ENCODE data around the gene ATXN2. TPM values are rescaled to one million over a fixed set of nuclear protein-coding genes. Genes with fewer than 3 reads are reported as not detected.

ATXN2 gene
- total and polyA plus RNA-seq, 4 donors = 23.8 to 97.5 (median 49.4) TPM

GRCh38 chr12:111426344-111427185 lies 172.6 kb downstream of the ATXN2 start:
- DNase-seq (no peak), ATAC-seq (ENCODE audit: low FRiP score) (no peak)
- 86 to 87% methylated on average over 11 of the region's 11 CpGs for WGBS, 2 donors
- Histone ChIP-seq H3K4me1 (ENCODE audit: control insufficient read depth in 1 of 2, insufficient read depth in 2 of 2, low read length in 2 of 2) (no peaks in the 10 kb centered on the region), H3K4me3 (ENCODE audit: low read length in 2 of 2) (no peak overlapping the region), H3K27ac (ENCODE audit: low read depth in 1 of 2, low read length in 2 of 2) (no peak overlapping the region), H3K36me3 (ENCODE audit: control insufficient read depth in 1 of 2, insufficient read depth in 2 of 2, low read length in 1 of 2) (no peaks in the 10 kb centered on the region), H3K27me3 (ENCODE audit: control insufficient read depth in 1 of 2, insufficient read depth in 2 of 2, low read length in 1 of 2) (no peaks in the 10 kb centered on the region), H3K9me3 (ENCODE audit: control insufficient read depth, low read length) (no peaks in the 10 kb centered on the region)
- intact Hi-C loops (cut with DNase I) = no loop called here

- H3K36me3 ChIP-seq (ENCODE audit: control insufficient read depth in 1 of 2, insufficient read depth in 2 of 2, low read length in 1 of 2) = no peaks in the 10 kb centered on the region
- DNase-seq (no peak), ATAC-seq (ENCODE audit: low FRiP score) (no peak)
- H3K4me1 ChIP-seq (ENCODE audit: control insufficient read depth in 1 of 2, insufficient read depth in 2 of 2, low read length in 2 of 2) = no peaks in the 10 kb centered on the region
- no peaks in the 10 kb centered on the region for H3K9me3 ChIP-seq (ENCODE audit: control insufficient read depth, low read length)
- 88 to 91% methylated on average over 8 of the region's 8 CpGs for WGBS, 2 donors
- H3K4me3 ChIP-seq (ENCODE audit: low read length in 2 of 2) = no peak overlapping the region
- H3K27ac ChIP-seq (ENCODE audit: low read depth in 1 of 2, low read length in 2 of 2) = no peak overlapping the region
- H3K27me3 ChIP-seq (ENCODE audit: control insufficient read depth in 1 of 2, insufficient read depth in 2 of 2, low read length in 1 of 2) = no peaks in the 10 kb centered on the region
- intact Hi-C loops (cut with DNase I) = no loop called here
Observed at GRCh38 chr12:111425655-111426054, 173.5 kb downstream of the ATXN2 start.

GRCh38 chr12:111424793-111425251 lies 174.3 kb downstream of the ATXN2 start:
- DNase-seq (no peak), ATAC-seq (ENCODE audit: low FRiP score) (no peak)
- H3K27me3 ChIP-seq (ENCODE audit: control insufficient read depth in 1 of 2, insufficient read depth in 2 of 2, low read length in 1 of 2) = no peaks in the 10 kb centered on the region
- no peaks in the 10 kb centered on the region for H3K9me3 ChIP-seq (ENCODE audit: control insufficient read depth, low read length)
- no peak overlapping the region for H3K27ac ChIP-seq (ENCODE audit: low read depth in 1 of 2, low read length in 2 of 2)
- H3K4me1 ChIP-seq (ENCODE audit: control insufficient read depth in 1 of 2, insufficient read depth in 2 of 2, low read length in 2 of 2) = no peaks in the 10 kb centered on the region
- H3K36me3 ChIP-seq (ENCODE audit: control insufficient read depth in 1 of 2, insufficient read depth in 2 of 2, low read length in 1 of 2) = no peaks in the 10 kb centered on the region
- WGBS, 2 donors = 93 to 94% methylated on average over 6 of the region's 6 CpGs
- intact Hi-C loops (cut with DNase I) = no loop called here
- no peak overlapping the region for H3K4me3 ChIP-seq (ENCODE audit: low read length in 2 of 2)

- Histone ChIP-seq H3K9me3 (ENCODE audit: control insufficient read depth, low read length) (no peaks in the 10 kb centered on the region), H3K27me3 (ENCODE audit: control insufficient read depth in 1 of 2, insufficient read depth in 2 of 2, low read length in 1 of 2) (no peaks in the 10 kb centered on the region), H3K4me1 (ENCODE audit: control insufficient read depth in 1 of 2, insufficient read depth in 2 of 2, low read length in 2 of 2) (no peaks in the 10 kb centered on the region), H3K27ac (ENCODE audit: low read depth in 1 of 2, low read length in 2 of 2) (no peak overlapping the region), H3K4me3 (ENCODE audit: low read length in 2 of 2) (no peak overlapping the region), H3K36me3 (ENCODE audit: control insufficient read depth in 1 of 2, insufficient read depth in 2 of 2, low read length in 1 of 2) (peaks cover 0 to 2% of the 10 kb centered on the region in 2 donors)
- ATAC-seq (ENCODE audit: low FRiP score) = no peak
- WGBS, 2 donors = 82 to 83% methylated on average over 11 of the region's 11 CpGs
- intact Hi-C loops (cut with DNase I) = no loop called here
- no peak for DNase-seq
Observed at GRCh38 chr12:111424189-111424792, 174.8 kb downstream of the ATXN2 start.

- H3K4me3 ChIP-seq (ENCODE audit: low read length in 2 of 2) = no peak overlapping the region
- no peak overlapping the region for H3K27ac ChIP-seq (ENCODE audit: low read depth in 1 of 2, low read length in 2 of 2)
- DNase-seq (no peak), ATAC-seq (ENCODE audit: low FRiP score) (no peak)
- no peaks in the 10 kb centered on the region for H3K4me1 ChIP-seq (ENCODE audit: control insufficient read depth in 1 of 2, insufficient read depth in 2 of 2, low read length in 2 of 2)
- H3K9me3 ChIP-seq (ENCODE audit: control insufficient read depth, low read length) = no peaks in the 10 kb centered on the region
- 90 to 94% methylated on average over 7 of the region's 7 CpGs for WGBS, 2 donors
- no peaks in the 10 kb centered on the region for H3K27me3 ChIP-seq (ENCODE audit: control insufficient read depth in 1 of 2, insufficient read depth in 2 of 2, low read length in 1 of 2)
- peaks cover 0 to 4% of the 10 kb centered on the region in 2 donors for H3K36me3 ChIP-seq (ENCODE audit: control insufficient read depth in 1 of 2, insufficient read depth in 2 of 2, low read length in 1 of 2)
- intact Hi-C loops (cut with DNase I) = no loop called here
Observed at GRCh38 chr12:111420494-111420893, 178.6 kb downstream of the ATXN2 start.

- intact Hi-C loops (cut with DNase I) = no loop called here
- 84 to 87% methylated on average over 5 of the region's 5 CpGs for WGBS, 2 donors
- Histone ChIP-seq H3K27me3 (ENCODE audit: control insufficient read depth in 1 of 2, insufficient read depth in 2 of 2, low read length in 1 of 2) (no peaks in the 10 kb centered on the region), H3K27ac (ENCODE audit: low read depth in 1 of 2, low read length in 2 of 2) (no peak overlapping the region), H3K4me3 (ENCODE audit: low read length in 2 of 2) (no peak overlapping the region), H3K9me3 (ENCODE audit: control insufficient read depth, low read length) (no peaks in the 10 kb centered on the region), H3K36me3 (ENCODE audit: control insufficient read depth in 1 of 2, insufficient read depth in 2 of 2, low read length in 1 of 2) (peaks cover 0 to 4% of the 10 kb centered on the region in 2 donors), H3K4me1 (ENCODE audit: control insufficient read depth in 1 of 2, insufficient read depth in 2 of 2, low read length in 2 of 2) (no peaks in the 10 kb centered on the region)
- ATAC-seq (ENCODE audit: low FRiP score) = no peak
- no peak for DNase-seq
Observed at GRCh38 chr12:111419784-111420183, 179.3 kb downstream of the ATXN2 start.

- no peaks in the 10 kb centered on the region for H3K4me1 ChIP-seq (ENCODE audit: control insufficient read depth in 1 of 2, insufficient read depth in 2 of 2, low read length in 2 of 2)
- H3K27ac ChIP-seq (ENCODE audit: low read depth in 1 of 2, low read length in 2 of 2) = no peak overlapping the region
- H3K36me3 ChIP-seq (ENCODE audit: control insufficient read depth in 1 of 2, insufficient read depth in 2 of 2, low read length in 1 of 2) = peaks cover 0 to 4% of the 10 kb centered on the region in 2 donors
- 89 to 95% methylated on average over 22 to 30 of the region's 30 CpGs for WGBS, 2 donors
- intact Hi-C loops (cut with DNase I) = no loop called here
- ATAC-seq (ENCODE audit: low FRiP score) (no peak), DNase-seq (no peak)
- no peak overlapping the region for H3K4me3 ChIP-seq (ENCODE audit: low read length in 2 of 2)
- no peaks in the 10 kb centered on the region for H3K9me3 ChIP-seq (ENCODE audit: control insufficient read depth, low read length)
- no peaks in the 10 kb centered on the region for H3K27me3 ChIP-seq (ENCODE audit: control insufficient read depth in 1 of 2, insufficient read depth in 2 of 2, low read length in 1 of 2)
Observed at GRCh38 chr12:111418594-111418880, 180.6 kb downstream of the ATXN2 start.

- H3K27me3 ChIP-seq (ENCODE audit: control insufficient read depth in 1 of 2, insufficient read depth in 2 of 2, low read length in 1 of 2) = no peaks in the 10 kb centered on the region
- DNase-seq (no peak), ATAC-seq (ENCODE audit: low FRiP score) (no peak)
- intact Hi-C loops (cut with DNase I) = no loop called here
- H3K4me1 ChIP-seq (ENCODE audit: control insufficient read depth in 1 of 2, insufficient read depth in 2 of 2, low read length in 2 of 2) = no peaks in the 10 kb centered on the region
- 90 to 91% methylated on average over 66 to 67 of the region's 67 CpGs for WGBS, 2 donors
- H3K27ac ChIP-seq (ENCODE audit: low read depth in 1 of 2, low read length in 2 of 2) = no peak overlapping the region
- H3K9me3 ChIP-seq (ENCODE audit: control insufficient read depth, low read length) = no peaks in the 10 kb centered on the region
- H3K4me3 ChIP-seq (ENCODE audit: low read length in 2 of 2) = no peak overlapping the region
- peaks cover 0 to 4% of the 10 kb centered on the region in 2 donors for H3K36me3 ChIP-seq (ENCODE audit: control insufficient read depth in 1 of 2, insufficient read depth in 2 of 2, low read length in 1 of 2)
Observed at GRCh38 chr12:111417784-111418593, 181.1 kb downstream of the ATXN2 start.
